ENCODE results near the gene RAB40A.
A peak's percentile ranks its signal among the peaks of the same experiment; 100 is the strongest.

RAB40A gene

GRCh38 chrX:103519389-103519788 is at the start of gene RAB40A:
RAB40A (minus strand) TSS chrX:103519489; CDS start chrX:103500756, 18,733 bp downstream.
- no peak for DNase-seq

- DNase-seq: no peak
Observed at GRCh38 chrX:103565752-103566151, 46.5 kb upstream of the RAB40A start.

- no peak for DNase-seq
Observed at GRCh38 chrX:103565197-103565596, 45.9 kb upstream of the RAB40A start.

DNA sequence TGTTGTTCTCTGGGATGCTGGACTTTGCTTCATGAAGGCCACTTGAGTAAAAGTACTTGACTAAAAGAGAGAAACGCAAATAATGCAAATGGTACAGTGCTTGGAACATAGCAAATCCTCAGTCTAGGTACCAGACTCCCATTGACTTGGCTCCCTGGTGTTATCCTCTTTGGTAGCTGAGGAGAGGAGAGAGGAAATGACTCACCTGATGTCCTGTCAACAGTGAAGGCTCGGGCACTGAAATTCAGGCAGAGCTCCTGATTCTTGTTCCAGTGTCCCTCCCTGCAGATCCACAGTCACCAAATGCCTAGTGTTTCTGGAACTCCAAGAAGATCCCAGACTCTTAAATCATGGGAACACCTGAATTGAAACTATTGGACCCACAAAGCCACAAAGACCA is 43.5 kb upstream of the RAB40A start:
- DNase-seq: no peak

DNA sequence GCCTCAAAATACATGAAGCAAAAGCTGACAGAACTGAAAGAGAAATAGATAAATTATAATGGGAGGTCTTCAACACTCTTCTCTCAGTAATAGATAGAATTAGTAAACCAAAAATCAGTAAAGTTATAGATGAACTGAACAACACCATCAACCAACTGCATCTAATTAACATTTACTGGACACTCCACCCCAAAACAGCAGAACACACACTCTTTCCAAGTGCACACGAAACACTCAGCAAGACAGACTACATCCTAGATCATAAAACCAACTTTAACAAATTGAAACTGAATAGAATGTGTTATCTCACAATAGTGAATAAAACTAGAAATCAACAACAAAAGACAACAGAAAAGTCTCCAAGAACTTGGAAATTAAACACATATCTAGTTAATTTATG is 41.0 kb upstream of the RAB40A start:
- DNase-seq: no peak

DNA sequence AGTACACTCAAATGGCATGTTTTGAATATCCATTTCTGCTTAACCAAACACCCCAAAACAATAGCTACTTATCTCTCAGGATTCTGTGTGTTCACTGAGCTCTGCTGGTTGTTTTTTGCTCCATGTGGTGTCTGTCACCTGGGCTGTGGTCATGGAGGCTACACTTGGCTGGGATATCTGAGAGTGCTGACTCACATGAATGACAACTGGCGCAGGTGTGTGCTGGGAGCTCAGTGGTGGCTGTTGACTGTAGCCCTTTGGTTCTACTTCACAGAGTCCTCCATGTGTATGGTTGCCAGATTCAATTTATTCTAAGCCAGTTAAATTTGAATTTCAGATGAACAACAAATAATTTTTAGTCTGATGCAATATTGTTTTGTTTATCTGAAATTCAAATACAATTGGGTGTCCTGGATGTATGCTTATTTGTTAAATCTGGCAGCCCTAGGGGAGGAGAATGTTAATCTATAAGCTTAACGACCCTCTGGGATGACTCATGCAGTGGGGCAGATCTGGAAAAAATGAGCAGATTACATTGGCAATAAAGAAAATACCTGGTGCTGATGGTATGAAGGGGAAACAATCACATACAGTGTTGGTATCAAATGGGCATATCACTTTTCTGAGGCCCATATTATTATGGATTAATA is 37.8 kb upstream of the RAB40A start:
- DNase-seq: no peak

GRCh38 chrX:103554687-103555424 is 35.6 kb upstream of the RAB40A start:
- no peak for DNase-seq

DNA sequence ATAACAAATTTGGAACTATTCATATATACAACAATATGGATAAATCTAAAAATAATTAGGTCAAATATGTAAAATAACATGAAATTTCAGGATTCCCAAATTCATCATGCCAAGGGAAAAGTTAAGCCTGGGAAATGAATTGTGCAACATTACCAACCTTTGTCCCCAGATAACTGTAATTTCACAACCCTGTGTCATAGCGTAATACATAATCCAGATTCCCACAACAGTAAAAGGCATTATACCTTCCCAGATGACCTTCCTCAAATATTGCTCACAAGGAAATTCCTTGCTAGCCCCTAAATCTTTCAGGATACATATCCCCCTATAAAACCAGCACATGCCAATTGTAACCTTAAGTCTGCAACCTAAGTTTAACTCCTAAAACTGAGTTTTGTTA is 32.9 kb upstream of the RAB40A start:
- no peak for DNase-seq

- no peak for DNase-seq
Observed at GRCh38 chrX:103550415-103551051, 31.2 kb upstream of the RAB40A start.

- no peak for DNase-seq
Observed at GRCh38 chrX:103549916-103550315, 30.6 kb upstream of the RAB40A start.

DNA sequence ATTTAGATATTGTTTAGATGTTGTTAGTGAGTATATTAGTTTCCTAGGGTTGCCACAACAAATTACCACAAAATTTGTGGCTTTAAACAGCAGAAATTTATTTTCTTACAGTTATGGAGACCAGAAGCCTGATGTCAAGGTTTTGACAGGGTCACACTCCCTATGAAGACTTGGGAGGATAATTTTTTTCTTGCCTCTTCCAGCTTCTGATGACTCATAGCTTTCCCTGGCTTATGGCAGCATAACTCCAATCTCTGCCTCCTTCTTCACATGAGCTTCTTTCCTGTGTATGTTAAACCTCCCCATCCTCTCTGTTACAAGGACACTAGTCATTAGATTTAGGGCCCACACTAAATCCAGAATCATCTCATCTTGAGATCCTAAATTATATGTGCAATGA is 20.9 kb upstream of the RAB40A start:
- DNase-seq: no peak

GRCh38 chrX:103539695-103540094 is 20.4 kb upstream of the RAB40A start:
- no peak for DNase-seq

GRCh38 chrX:103538728-103539127 is 19.4 kb upstream of the RAB40A start:
- no peak for DNase-seq

DNA sequence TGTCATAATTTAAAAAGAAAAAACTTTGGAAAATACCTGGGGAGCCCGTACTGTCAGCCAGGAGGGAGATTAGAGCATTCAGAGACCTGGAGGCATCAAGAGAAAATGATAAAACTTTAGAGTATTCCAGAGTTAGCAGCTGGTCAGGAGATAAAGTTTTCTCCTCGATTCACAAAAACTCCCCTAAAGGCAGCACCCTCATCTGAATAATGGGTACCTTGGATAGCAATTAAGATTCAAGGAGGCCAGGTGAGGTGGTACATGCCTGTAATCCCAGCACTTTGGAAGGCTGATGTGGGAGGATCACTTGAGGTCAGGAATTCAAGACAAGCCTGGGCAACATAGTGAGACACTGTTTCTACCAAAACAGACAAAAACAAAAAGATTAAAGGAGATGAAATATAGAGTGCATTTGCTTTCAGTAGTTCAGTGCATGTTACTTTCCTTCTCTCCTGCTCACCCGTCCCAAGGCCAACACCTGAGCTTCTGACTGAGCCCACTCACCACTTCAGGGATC is 18.6 kb upstream of the RAB40A start:
- DNase-seq: no peak

- no peak for DNase-seq
Observed at GRCh38 chrX:103536732-103537131, 17.4 kb upstream of the RAB40A start.

DNA sequence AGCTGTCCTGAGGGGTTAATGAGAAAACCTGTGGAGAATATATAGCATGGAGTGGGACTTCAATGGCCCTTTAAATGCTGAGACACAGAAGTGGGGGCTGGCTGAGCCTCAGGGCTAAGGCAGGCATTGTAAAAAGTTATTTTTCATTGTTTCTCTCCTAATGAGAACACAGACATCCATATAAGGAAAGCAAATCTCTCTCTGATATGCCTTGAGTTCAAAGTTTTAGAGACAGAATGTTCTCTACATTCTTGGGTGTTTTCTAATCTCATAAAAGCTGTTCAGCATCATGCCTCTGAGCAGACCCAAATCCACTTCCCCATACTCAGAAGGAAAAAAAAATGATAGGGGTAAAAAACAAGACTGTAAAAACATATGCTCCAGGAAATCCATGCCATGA is 16.8 kb upstream of the RAB40A start:
- DNase-seq: no peak

DNA sequence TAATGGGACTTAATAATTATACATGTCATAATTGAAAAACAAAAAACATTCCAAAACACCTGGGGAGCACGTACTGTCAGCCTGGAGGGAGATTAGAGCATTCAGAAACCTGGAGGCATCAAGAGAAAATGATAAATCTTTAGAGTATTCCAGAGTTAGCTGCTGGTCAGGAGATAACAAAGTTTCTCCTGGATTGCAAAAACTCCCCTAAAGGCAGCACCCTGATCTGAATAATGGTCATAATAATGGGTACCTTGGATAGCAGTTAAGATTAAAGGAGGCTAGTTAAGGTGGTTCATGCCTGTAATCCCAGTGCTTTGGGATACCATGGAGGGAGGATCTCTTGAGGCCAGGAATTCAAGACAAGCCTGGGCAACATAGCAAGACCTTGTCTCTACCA is 15.9 kb upstream of the RAB40A start:
- no peak for DNase-seq

DNA sequence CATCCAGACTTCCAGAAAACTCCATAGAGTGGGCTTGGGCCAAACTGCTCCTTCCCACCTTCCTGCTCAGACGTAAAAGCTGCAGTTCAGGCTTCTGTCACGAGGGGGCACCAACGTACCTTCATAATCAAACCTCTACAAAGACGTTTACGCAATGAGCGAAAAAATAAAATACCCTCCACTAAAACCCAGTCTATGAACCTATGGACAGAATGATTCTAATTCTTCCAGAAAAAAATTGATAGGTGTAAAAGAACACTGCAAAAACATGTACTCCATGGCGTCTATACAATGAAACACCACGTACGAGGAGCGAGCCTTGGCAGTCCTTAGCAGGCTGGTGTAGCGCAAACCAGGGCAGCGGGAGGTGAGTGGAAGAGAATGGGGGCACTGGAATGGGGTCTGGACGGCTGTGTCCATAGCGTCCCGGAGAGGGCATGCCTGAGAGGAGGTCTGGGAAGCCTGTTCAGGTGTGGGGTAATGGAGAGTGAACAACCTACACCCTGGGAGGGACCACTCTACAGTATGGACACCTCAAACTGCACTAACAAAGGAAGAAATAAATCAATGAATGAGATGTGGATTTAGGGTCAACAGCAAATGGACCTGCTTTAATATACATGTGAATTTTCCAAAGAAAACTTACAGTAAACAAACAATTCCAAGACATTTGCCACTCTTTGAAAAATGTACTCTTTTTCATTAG is 14.4 kb upstream of the RAB40A start:
- peak; percentile 21 for DNase-seq

- no peak for DNase-seq
Observed at GRCh38 chrX:103531002-103531401, 11.7 kb upstream of the RAB40A start.

DNA sequence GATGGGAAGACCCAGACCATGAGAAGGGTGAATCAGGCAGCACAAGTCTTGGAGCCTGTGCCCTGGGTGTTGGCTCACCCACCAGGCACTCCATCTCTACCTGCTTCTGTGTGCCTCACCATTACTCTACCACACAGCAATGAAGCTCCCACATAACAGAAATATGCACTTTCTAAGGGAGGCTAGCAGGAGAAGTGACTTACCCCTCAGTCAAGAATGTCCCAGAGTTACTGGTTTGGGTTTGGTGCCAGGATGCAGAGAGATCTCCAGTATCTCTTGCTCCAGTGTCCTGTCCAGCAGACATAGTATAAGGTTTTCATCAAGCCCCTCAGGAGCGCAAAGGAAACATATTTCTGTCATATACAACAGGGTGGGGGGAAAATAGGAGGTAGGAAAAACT is 11.3 kb upstream of the RAB40A start:
- DNase-seq: no peak

GRCh38 chrX:103529550-103529949 is 10.3 kb upstream of the RAB40A start:
- DNase-seq: no peak

- no peak for DNase-seq
Observed at GRCh38 chrX:103524747-103525146, 5.5 kb upstream of the RAB40A start.

- DNase-seq: no peak
Observed at GRCh38 chrX:103523605-103524004, 4.3 kb upstream of the RAB40A start.
